Natural killer cell (primary cell): ENCODE results near the gene KERA. TPM values are rescaled to one million over a fixed set of nuclear protein-coding genes. Genes with fewer than 3 reads are reported as not detected.

Experiments
- ATAC-seq, 3 donors: fragments of 150-1000 bp in 2 of 3; fragments of 200-7000 bp in 1 of 3; cut with Tn5 transposase; 1 replicate in 1 of 3; 2 replicates in 2 of 3; pipeline ENCODE4 v1.10.0; 2021; ENCODE audit warnings: mild to moderate bottlenecking in 2 of 3, moderate library complexity in 2 of 3
- DNase-seq, 2 donors: peaks; one replicate each; pipeline versions ENCODE4 v3.0.0 to v3.0.0-alpha.2; 2013 to 2021; ENCODE audit warnings: mixed read lengths in 1 of 2
- H3K27ac ChIP-seq: one replicate; pipeline ENCODE4 v1.5.1; 2013; ENCODE audit warnings: mild to moderate bottlenecking, low read length
- H3K27me3 ChIP-seq: one replicate; pipeline ENCODE4 v1.6.1; 2013; ENCODE audit warnings: low read length; ENCODE audit not compliant: control insufficient read depth, insufficient read depth
- H3K36me3 ChIP-seq: one replicate; pipeline ENCODE4 v1.6.1; 2013; ENCODE audit warnings: low read length; ENCODE audit not compliant: control insufficient read depth, insufficient read depth
- H3K4me1 ChIP-seq: one replicate; pipeline ENCODE4 v1.6.1; 2013; ENCODE audit warnings: low read length; ENCODE audit not compliant: control insufficient read depth, insufficient read depth
- H3K4me3 ChIP-seq: one replicate; pipeline ENCODE4 v1.5.1; 2013; ENCODE audit warnings: low read length
- H3K9me3 ChIP-seq: one replicate; pipeline ENCODE4 v1.6.1; 2013; ENCODE audit warnings: low read length; ENCODE audit not compliant: control insufficient read depth, insufficient read depth
- H3K27ac Mint-ChIP-seq, 2 donors: one replicate each; pipeline ENCODE4 v1.8.0; 2022; ENCODE audit warnings: mild to moderate bottlenecking in 2 of 2, mixed read lengths in 2 of 2, moderate library complexity in 1 of 2
- H3K27me3 Mint-ChIP-seq, 2 donors: one replicate each; pipeline ENCODE4 v1.8.0; 2022; ENCODE audit warnings: low read depth in 2 of 2, mixed read lengths in 2 of 2
- H3K36me3 Mint-ChIP-seq: one replicate; pipeline ENCODE4 v1.8.0; 2022; ENCODE audit warnings: mixed read lengths
- H3K4me1 Mint-ChIP-seq, 2 donors: one replicate each; pipeline ENCODE4 v1.8.0; 2022; ENCODE audit warnings: mixed read lengths in 2 of 2
- H3K4me3 Mint-ChIP-seq: one replicate; pipeline ENCODE4 v1.8.0; 2022; ENCODE audit warnings: mild to moderate bottlenecking, moderate library complexity, mixed read lengths
- H3K9me3 Mint-ChIP-seq, 2 donors: one replicate each; pipeline ENCODE4 v1.8.0; 2022; ENCODE audit warnings: mixed read lengths in 2 of 2
- CTCF ChIP-seq: fragments of 200-600 bp; IDR thresholded peaks from one replicate; pipeline ENCODE4 v1.8.0; 2022; ENCODE audit warnings: antibody characterized with exemption
- WGBS: methylation state at CpG from one replicate; pipeline ENCODE4 v1.1.7; 2013; ENCODE audit warnings: missing lambda C conversion rate; ENCODE audit not compliant: insufficient coverage; 5-methylcytosine and 5-hydroxymethylcytosine counted together
- intact Hi-C: fragments of 100-400 bp; cut with micrococcal nuclease; formaldehyde crosslinking; loops from one replicate; pipeline ENCODE4 v1.14.2; 2022
- total RNA-seq, 4 donors: library from RNA; stranded (reverse); fragments of 120-200 nt in 1 of 4; gene quantifications; one replicate each; pipeline versions ENCODE4 v1.2.3 to v1.2.4, GENCODE V29; 2013 to 2022

Gene KERA
- total RNA-seq, 3 donors from 2014 or later (not counting 1 experiment from before 2014, with no cell fraction given), result not detected

GRCh38 chr12:91064640-91065039 is 6.8 kb upstream of the KERA start:
- H3K27ac Mint-ChIP-seq, result no peak overlapping the region
- H3K4me3 Mint-ChIP-seq, result no peak overlapping the region
- no peaks in the 10 kb centered on the region for H3K27me3 Mint-ChIP-seq
- DNase-seq, result no peak
- H3K4me1 Mint-ChIP-seq, result no peaks in the 10 kb centered on the region
- no peaks in the 10 kb centered on the region for H3K36me3 Mint-ChIP-seq
- no peaks in the 10 kb centered on the region for H3K9me3 ChIP-seq
- peaks cover 2% of the 10 kb centered on the region in 2 donors for H3K9me3 Mint-ChIP-seq
- WGBS, result 74% methylated on average over 2 of the region's 3 CpGs
- H3K4me1 ChIP-seq, result no peaks in the 10 kb centered on the region
- TF ChIP-seq CTCF, result no peak
- no peak overlapping the region for H3K27ac ChIP-seq
- no peaks in the 10 kb centered on the region for H3K36me3 ChIP-seq
- no peak overlapping the region for H3K4me3 ChIP-seq
- intact Hi-C loops, result no loop called here
- H3K27me3 ChIP-seq, result no peaks in the 10 kb centered on the region
- ATAC-seq, result no peak

- DNase-seq, result no peak
- H3K9me3 Mint-ChIP-seq, result peaks cover 0 to 2% of the 10 kb centered on the region in 2 donors
- no peaks in the 10 kb centered on the region for H3K36me3 Mint-ChIP-seq
- WGBS, result 100% methylated on average over 1 of the region's 1 CpG
- H3K27me3 ChIP-seq, result no peaks in the 10 kb centered on the region
- no peaks in the 10 kb centered on the region for H3K4me1 Mint-ChIP-seq
- no peak overlapping the region for H3K27ac Mint-ChIP-seq
- no peaks in the 10 kb centered on the region for H3K9me3 ChIP-seq
- H3K36me3 ChIP-seq, result no peaks in the 10 kb centered on the region
- no peak overlapping the region for H3K4me3 Mint-ChIP-seq
- no peaks in the 10 kb centered on the region for H3K27me3 Mint-ChIP-seq
- H3K27ac ChIP-seq, result no peak overlapping the region
- H3K4me1 ChIP-seq, result no peaks in the 10 kb centered on the region
- TF ChIP-seq CTCF, result no peak
- intact Hi-C loops, result no loop called here
- ATAC-seq, result no peak
- H3K4me3 ChIP-seq, result no peak overlapping the region
These were observed 3.3 kb upstream of the KERA start for GRCh38 chr12:91061091-91061490.

- no peak for DNase-seq
These were observed 1.4 kb upstream of the KERA start for GRCh38 chr12:91059211-91059610.

More at GRCh38 chr12:91059211-91059610, 1.4 kb upstream of the KERA start:
- Mint-ChIP-seq H3K36me3 (no peaks in the 10 kb centered on the region), H3K9me3 (peaks cover 0 to 2% of the 10 kb centered on the region in 2 donors), H3K4me3 (no peak overlapping the region), H3K4me1 (no peaks in the 10 kb centered on the region), H3K27ac (no peak overlapping the region), H3K27me3 (no peaks in the 10 kb centered on the region)
- TF ChIP-seq CTCF, result no peak
- H3K27ac ChIP-seq, result no peak overlapping the region
- H3K4me1 ChIP-seq, result no peaks in the 10 kb centered on the region
- intact Hi-C loops, result no loop called here
- no peak overlapping the region for H3K4me3 ChIP-seq
- ATAC-seq, result no peak
- no peaks in the 10 kb centered on the region for H3K36me3 ChIP-seq
- no peaks in the 10 kb centered on the region for H3K9me3 ChIP-seq
- H3K27me3 ChIP-seq, result no peaks in the 10 kb centered on the region
